GM06990 (cell line): ENCODE data around the gene PLPP3.

ENCODE experiments used
- DNase-seq: peaks from one replicate; pipeline ENCODE4 v3.0.0-alpha.2; 2011; ENCODE audit not compliant: insufficient read length; ENCODE audit errors: extremely low read depth
- H3K27me3 ChIP-seq: replicated peaks from 2 replicates; pipeline ENCODE4 v1.6.0; 2011; ENCODE audit warnings: low read length; ENCODE audit not compliant: control insufficient read depth, insufficient read depth
- H3K36me3 ChIP-seq: 2 replicates; pipeline ENCODE4 v1.5.1; 2011; ENCODE audit warnings: low read length; ENCODE audit not compliant: control insufficient read depth, insufficient read depth
- H3K4me3 ChIP-seq: replicated peaks from 2 replicates; pipeline ENCODE4 v1.5.1; 2011; ENCODE audit warnings: low read depth, mild to moderate bottlenecking, control low read depth, low read length
- CTCF ChIP-seq: IDR thresholded peaks from 2 replicates; pipeline ENCODE4 v1.5.1; 2011; ENCODE audit warnings: low read length, control low read depth, mild to moderate bottlenecking, inconsistent platforms; ENCODE audit not compliant: insufficient read depth, poor library complexity, severe bottlenecking

PLPP3 gene

GRCh38 chr1:56527548-56528302, 51.6 kb downstream of the PLPP3 start:
- TF ChIP-seq CTCF: no peak
- no peak for DNase-seq
- no peak overlapping the region for H3K4me3 ChIP-seq
- H3K27me3 ChIP-seq: no peaks in the 10 kb centered on the region
- no peaks in the 10 kb centered on the region for H3K36me3 ChIP-seq

GRCh38 chr1:56526571-56527174, 52.7 kb downstream of the PLPP3 start:
- DNase-seq: peak; percentile 78
- Histone ChIP-seq H3K27me3 (no peaks in the 10 kb centered on the region), H3K4me3 (no peak overlapping the region), H3K36me3 (no peaks in the 10 kb centered on the region)
- TF ChIP-seq CTCF: no peak

GRCh38 chr1:56525489-56526041, 53.8 kb downstream of the PLPP3 start:
- Histone ChIP-seq H3K27me3 (no peaks in the 10 kb centered on the region), H3K4me3 (no peak overlapping the region), H3K36me3 (no peaks in the 10 kb centered on the region)
- TF ChIP-seq CTCF: no peak
- peak; percentile 75 for DNase-seq

GRCh38 chr1:56524263-56524662, 55.1 kb downstream of the PLPP3 start:
- Histone ChIP-seq H3K27me3 (no peaks in the 10 kb centered on the region), H3K4me3 (no peak overlapping the region), H3K36me3 (no peaks in the 10 kb centered on the region)
- no peak for TF ChIP-seq CTCF
- DNase-seq: no peak

- DNase-seq: no peak
- Histone ChIP-seq H3K36me3 (no peaks in the 10 kb centered on the region), H3K27me3 (no peaks in the 10 kb centered on the region), H3K4me3 (no peak overlapping the region)
- TF ChIP-seq CTCF: no peak
Observed at GRCh38 chr1:56522680-56523079, 56.7 kb downstream of the PLPP3 start.
